ENCODE data around the gene XYLT2.
"Not testable (repeated sequence)": the region's sequence is repeated elsewhere in the genome, so short reads cannot be mapped to it uniquely, and the experiment has no call there.

XYLT2 gene

DNA sequence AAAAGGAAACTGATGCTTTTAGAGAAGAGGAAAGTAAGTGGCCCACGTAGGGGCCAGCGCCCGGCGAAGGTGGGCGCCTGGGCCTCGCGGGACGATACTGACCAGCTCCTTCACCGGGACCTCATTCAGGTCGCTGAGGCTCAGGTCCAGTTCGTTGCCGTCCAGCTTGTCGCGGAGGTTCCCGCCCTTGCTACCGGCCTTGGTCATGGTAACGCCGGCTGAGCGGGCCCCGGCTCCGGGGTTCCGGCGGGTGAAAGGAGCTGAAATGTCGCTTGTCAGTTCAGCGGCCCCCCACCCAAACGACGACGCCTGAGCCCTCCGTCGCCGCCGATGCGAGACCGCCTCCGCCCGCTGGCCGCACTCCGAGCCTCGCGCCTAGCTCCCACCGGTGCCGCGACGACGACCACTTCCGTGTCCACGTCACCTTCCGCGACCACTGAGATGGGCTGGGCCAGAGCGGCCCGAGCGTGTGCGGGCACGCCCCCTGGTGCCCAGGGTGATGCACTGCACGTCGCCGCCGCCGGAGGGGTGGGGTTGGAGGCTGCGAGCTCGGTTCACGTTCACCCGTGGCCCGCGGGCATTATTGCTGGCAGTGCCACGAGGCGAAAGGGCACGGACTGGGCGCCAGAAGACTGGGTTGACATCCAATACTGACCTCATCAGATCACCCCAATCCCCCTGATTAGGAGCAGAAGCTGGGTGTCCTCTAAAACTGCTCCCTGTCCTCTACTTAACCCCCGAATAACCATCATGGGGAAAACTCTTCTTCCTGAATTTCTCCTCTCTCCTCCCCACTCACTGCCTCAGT is 51.4 kb downstream of the XYLT2 start, which contains the start of gene LRRC59:
Gene LRRC59 (minus strand): TSS at position 413 of the 808 bp plus-strand sequence. CDS start 206 bp downstream, at position 207.
- Histone ChIP-seq H3K27me3 (ENCODE audit: insufficient read depth, poor library complexity, severe bottlenecking) (no peaks in the 10 kb centered on the region), H3K27ac (replicated peaks) (peak within 1 kb of the TSS; percentile 86), H3K4me3 (replicated peaks; ENCODE audit: insufficient read depth, low read length) (peak within 1 kb of the TSS; percentile 97)
- TF ChIP-seq, protein P1, sequence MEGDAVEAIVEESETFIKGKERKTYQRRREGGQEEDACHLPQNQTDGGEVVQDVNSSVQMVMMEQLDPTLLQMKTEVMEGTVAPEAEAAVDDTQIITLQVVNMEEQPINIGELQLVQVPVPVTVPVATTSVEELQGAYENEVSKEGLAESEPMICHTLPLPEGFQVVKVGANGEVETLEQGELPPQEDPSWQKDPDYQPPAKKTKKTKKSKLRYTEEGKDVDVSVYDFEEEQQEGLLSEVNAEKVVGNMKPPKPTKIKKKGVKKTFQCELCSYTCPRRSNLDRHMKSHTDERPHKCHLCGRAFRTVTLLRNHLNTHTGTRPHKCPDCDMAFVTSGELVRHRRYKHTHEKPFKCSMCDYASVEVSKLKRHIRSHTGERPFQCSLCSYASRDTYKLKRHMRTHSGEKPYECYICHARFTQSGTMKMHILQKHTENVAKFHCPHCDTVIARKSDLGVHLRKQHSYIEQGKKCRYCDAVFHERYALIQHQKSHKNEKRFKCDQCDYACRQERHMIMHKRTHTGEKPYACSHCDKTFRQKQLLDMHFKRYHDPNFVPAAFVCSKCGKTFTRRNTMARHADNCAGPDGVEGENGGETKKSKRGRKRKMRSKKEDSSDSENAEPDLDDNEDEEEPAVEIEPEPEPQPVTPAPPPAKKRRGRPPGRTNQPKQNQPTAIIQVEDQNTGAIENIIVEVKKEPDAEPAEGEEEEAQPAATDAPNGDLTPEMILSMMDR (IDR thresholded peaks at IDR 0.05; ENCODE audit: insufficient read depth, low read length), result peak; percentile 93
- TF ChIP-seq GABPA (IDR thresholded peaks at IDR 0.05; ENCODE audit: low read depth) (no peak), SPI1 (IDR thresholded peaks at IDR 0.05; ENCODE audit: borderline replicate concordance, low read depth) (no peak), POLR2AphosphoS5 (IDR thresholded peaks at IDR 0.05; ENCODE audit: low read depth) (peak; percentile 96)
- TF ChIP-seq, protein P2, sequence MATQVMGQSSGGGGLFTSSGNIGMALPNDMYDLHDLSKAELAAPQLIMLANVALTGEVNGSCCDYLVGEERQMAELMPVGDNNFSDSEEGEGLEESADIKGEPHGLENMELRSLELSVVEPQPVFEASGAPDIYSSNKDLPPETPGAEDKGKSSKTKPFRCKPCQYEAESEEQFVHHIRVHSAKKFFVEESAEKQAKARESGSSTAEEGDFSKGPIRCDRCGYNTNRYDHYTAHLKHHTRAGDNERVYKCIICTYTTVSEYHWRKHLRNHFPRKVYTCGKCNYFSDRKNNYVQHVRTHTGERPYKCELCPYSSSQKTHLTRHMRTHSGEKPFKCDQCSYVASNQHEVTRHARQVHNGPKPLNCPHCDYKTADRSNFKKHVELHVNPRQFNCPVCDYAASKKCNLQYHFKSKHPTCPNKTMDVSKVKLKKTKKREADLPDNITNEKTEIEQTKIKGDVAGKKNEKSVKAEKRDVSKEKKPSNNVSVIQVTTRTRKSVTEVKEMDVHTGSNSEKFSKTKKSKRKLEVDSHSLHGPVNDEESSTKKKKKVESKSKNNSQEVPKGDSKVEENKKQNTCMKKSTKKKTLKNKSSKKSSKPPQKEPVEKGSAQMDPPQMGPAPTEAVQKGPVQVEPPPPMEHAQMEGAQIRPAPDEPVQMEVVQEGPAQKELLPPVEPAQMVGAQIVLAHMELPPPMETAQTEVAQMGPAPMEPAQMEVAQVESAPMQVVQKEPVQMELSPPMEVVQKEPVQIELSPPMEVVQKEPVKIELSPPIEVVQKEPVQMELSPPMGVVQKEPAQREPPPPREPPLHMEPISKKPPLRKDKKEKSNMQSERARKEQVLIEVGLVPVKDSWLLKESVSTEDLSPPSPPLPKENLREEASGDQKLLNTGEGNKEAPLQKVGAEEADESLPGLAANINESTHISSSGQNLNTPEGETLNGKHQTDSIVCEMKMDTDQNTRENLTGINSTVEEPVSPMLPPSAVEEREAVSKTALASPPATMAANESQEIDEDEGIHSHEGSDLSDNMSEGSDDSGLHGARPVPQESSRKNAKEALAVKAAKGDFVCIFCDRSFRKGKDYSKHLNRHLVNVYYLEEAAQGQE (IDR thresholded peaks at IDR 0.05; ENCODE audit: insufficient replicate concordance, low read depth), result no peak
- peak; percentile 83 to 90 for DNase-seq (ENCODE audit: low read depth in 1 of 2, low spot score in 1 of 2)

DNA sequence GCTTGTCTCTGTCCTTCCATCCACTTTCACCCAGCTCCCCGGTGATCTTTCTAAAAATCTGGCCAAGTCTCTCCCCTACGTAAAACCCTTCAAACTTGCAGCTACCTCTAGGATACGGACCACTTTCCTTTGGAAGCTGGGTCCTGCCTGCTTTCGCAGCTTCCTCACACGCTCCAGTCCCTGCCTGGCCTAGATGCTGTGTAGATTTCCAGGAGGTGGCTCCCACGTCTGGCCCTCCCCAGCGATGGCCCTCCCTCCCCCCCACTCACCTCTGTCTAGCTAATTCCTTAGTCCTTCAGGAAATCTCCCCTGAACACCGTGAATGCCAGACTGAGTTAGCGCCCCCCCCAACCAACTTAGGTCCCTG is 52.0 kb downstream of the XYLT2 start:
- Histone ChIP-seq H3K27ac (replicated peaks) (no peak overlapping the region), H3K27me3 (ENCODE audit: insufficient read depth, poor library complexity, severe bottlenecking) (no peaks in the 10 kb centered on the region), H3K4me3 (replicated peaks; ENCODE audit: insufficient read depth, low read length) (no peak overlapping the region)
- DNase-seq (ENCODE audit: low read depth in 1 of 2, low spot score in 1 of 2), result no peak
- no peak for TF ChIP-seq SPI1 (IDR thresholded peaks at IDR 0.05; ENCODE audit: borderline replicate concordance, low read depth)
- TF ChIP-seq, protein P2 (IDR thresholded peaks at IDR 0.05; ENCODE audit: insufficient replicate concordance, low read depth), result no peak

DNA sequence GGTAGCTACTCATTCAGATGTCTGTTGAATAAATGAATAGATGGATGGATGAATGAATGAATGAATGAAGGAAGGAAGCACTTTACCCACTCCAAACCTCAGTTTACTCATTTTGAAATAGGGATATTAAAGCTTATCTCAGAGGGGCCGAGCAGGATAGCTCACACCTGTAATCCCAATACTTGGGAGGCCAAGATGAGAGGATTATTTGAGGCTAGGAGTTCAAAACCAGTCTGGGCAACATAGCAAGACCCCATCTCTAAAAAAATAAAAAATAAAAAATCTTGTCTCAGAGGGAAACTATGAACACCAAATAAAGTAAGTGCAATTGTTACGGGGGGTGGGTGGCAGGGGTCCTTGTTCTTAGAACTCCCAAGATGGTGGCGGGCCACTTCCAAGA is 52.7 kb downstream of the XYLT2 start:
- not testable (repeated sequence) for DNase-seq (ENCODE audit: low read depth in 1 of 2, low spot score in 1 of 2); H3K27me3 ChIP-seq (ENCODE audit: insufficient read depth, poor library complexity, severe bottlenecking); H3K4me3 ChIP-seq (replicated peaks; ENCODE audit: insufficient read depth, low read length); H3K27ac ChIP-seq (replicated peaks)

DNA sequence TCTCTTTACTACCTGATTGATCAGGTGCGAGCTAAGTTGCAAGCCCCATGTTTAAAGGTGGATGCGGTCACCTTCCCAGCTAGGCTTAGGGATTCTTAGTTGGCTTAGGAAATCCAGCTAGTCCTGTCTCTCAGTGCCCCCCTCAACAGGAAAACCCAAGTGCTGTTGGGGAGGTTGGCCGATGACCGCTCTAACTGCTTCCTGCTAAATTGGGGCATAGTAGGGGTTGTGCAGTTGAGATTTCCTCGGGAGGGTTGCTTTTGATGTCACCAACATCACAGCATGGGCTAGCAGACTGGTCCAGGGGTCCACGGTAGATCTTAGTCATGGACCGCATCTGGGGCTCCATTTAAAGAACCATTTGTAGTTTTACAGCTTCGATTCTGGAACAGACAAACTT is 53.7 kb downstream of the XYLT2 start:
- not testable (repeated sequence) for H3K27ac ChIP-seq (replicated peaks); DNase-seq (ENCODE audit: low read depth in 1 of 2, low spot score in 1 of 2); H3K4me3 ChIP-seq (replicated peaks; ENCODE audit: insufficient read depth, low read length); H3K27me3 ChIP-seq (ENCODE audit: insufficient read depth, poor library complexity, severe bottlenecking)

DNA sequence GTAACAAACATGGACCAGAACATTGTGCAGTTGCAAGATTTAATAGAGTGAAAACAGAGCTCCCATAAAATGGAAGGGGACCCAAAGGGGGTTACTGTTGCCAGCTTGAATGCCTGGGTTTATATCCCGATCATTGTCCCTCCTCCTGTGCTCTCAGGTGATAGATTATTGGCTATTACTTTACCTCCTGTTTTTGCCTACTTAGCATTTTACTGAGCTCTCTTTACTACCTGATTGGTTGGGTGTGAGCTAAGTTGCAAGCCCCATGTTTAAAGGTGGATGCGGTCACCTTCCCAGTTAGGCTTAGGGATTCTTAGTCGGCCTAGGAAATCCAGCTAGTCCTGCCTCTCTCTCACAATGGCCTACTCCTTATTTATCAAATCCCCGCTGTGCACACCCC is 59.4 kb downstream of the XYLT2 start:
- DNase-seq (ENCODE audit: low read depth in 1 of 2, low spot score in 1 of 2); H3K4me3 ChIP-seq (replicated peaks; ENCODE audit: insufficient read depth, low read length); H3K27me3 ChIP-seq (ENCODE audit: insufficient read depth, poor library complexity, severe bottlenecking); H3K27ac ChIP-seq (replicated peaks): not testable (repeated sequence)

DNA sequence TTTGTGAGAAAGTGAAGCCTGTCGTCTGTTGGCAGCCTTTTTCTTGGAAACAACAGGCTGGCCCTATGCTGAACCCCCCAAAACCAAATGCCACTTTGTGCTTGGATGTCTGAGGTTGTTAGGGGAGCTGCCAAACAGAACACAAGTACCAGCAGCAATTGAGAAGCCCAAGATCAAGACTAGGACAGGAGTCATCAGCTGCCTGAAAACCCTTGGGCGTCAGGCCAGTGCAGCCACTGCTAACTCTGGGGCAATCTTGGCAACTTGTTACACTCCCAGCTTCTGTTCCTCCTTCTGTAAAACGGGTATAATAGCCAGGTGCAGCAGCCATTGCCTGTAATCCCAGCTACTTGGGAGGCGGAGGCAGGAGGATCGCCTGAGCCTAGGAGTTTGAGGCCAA is 60.7 kb downstream of the XYLT2 start:
- H3K27ac ChIP-seq (replicated peaks), result no peak overlapping the region
- no peak overlapping the region for H3K4me3 ChIP-seq (replicated peaks; ENCODE audit: insufficient read depth, low read length)
- TF ChIP-seq, protein P2 (IDR thresholded peaks at IDR 0.05; ENCODE audit: insufficient replicate concordance, low read depth), result no peak
- TF ChIP-seq GABPA (IDR thresholded peaks at IDR 0.05; ENCODE audit: low read depth) (no peak), SPI1 (IDR thresholded peaks at IDR 0.05; ENCODE audit: borderline replicate concordance, low read depth) (no peak), POLR2AphosphoS5 (IDR thresholded peaks at IDR 0.05; ENCODE audit: low read depth) (no peak)
- TF ChIP-seq, protein P1 (IDR thresholded peaks at IDR 0.05; ENCODE audit: insufficient read depth, low read length), result no peak
- H3K27me3 ChIP-seq (ENCODE audit: insufficient read depth, poor library complexity, severe bottlenecking), result no peaks in the 10 kb centered on the region
- DNase-seq (ENCODE audit: low read depth in 1 of 2, low spot score in 1 of 2), result no peak

Data from HL-60 (cell line).